SK-N-SH treated with all-trans-retinoic acid at 6 μM for 48 hours (cell line): Measurements from ENCODE around the gene COBLL1.

ENCODE experiments used
- ATAC-seq: fragments of 200-7000 bp; cut with Tn5 transposase; 3 replicates; pipeline ENCODE4 v1.9.1; 2020; ENCODE audit warnings: mild to moderate bottlenecking, moderate library complexity
- ARNTL ChIP-seq: fragments of 450-650 bp; formaldehyde crosslinking; IDR thresholded peaks from 2 replicates; pipeline ENCODE4 v1.5.0; 2020; ENCODE audit warnings: low read depth, mild to moderate bottlenecking, moderate library complexity, borderline replicate concordance
- CREB5 ChIP-seq: fragments of 250-450 bp; sonication (Bioruptor Pico); IDR thresholded peaks from 2 replicates; pipeline ENCODE4 v1.5.1; 2020; ENCODE audit warnings: low read depth, mild to moderate bottlenecking, moderate library complexity
- CSDC2 ChIP-seq: fragments of 250-450 bp; sonication (Bioruptor Pico); IDR thresholded peaks from 2 replicates; pipeline ENCODE4 v1.5.0; 2020; ENCODE audit warnings: mild to moderate bottlenecking, moderate library complexity
- CSRNP3 ChIP-seq: fragments of 250-450 bp; sonication (Bioruptor Pico); IDR thresholded peaks from 2 replicates; pipeline ENCODE4 v1.5.1; 2021; ENCODE audit warnings: mild to moderate bottlenecking, moderate library complexity
- ESRRG ChIP-seq: fragments of 250-450 bp; sonication (Bioruptor Pico); IDR thresholded peaks from 2 replicates; pipeline ENCODE4 v1.6.1; 2021; ENCODE audit warnings: mild to moderate bottlenecking
- GLIS3 ChIP-seq: fragments of 250-450 bp; sonication (Bioruptor Pico); IDR thresholded peaks from 2 replicates; pipeline ENCODE4 v1.5.0; 2020; ENCODE audit warnings: mild to moderate bottlenecking, moderate library complexity
- ISL1 ChIP-seq: fragments of 250-450 bp; sonication (Bioruptor Pico); IDR thresholded peaks from 2 replicates; pipeline ENCODE4 v2.1.2; 2022; ENCODE audit warnings: mild to moderate bottlenecking, moderate library complexity
- PATZ1 ChIP-seq: fragments of 250-450 bp; sonication (Bioruptor Pico); IDR thresholded peaks from 2 replicates; pipeline ENCODE4 v1.8.0; 2020; ENCODE audit warnings: mild to moderate bottlenecking, moderate library complexity, borderline replicate concordance
- PPARA ChIP-seq: fragments of 250-450 bp; sonication (Bioruptor Pico); IDR thresholded peaks from 2 replicates; pipeline ENCODE4 v1.5.0; 2020; ENCODE audit warnings: mild to moderate bottlenecking, borderline replicate concordance
- RARB ChIP-seq: fragments of 250-450 bp; sonication (Bioruptor Pico); IDR thresholded peaks from 2 replicates; pipeline ENCODE4 v1.8.0; 2021; ENCODE audit warnings: mild to moderate bottlenecking, moderate library complexity
- SNAI2 ChIP-seq: fragments of 250-450 bp; sonication (Bioruptor Pico); IDR thresholded peaks from 2 replicates; pipeline ENCODE4 v1.5.0; 2020; ENCODE audit warnings: mild to moderate bottlenecking, moderate library complexity
- TCF4 ChIP-seq: fragments of 250-450 bp; sonication (Bioruptor Pico); IDR thresholded peaks from 2 replicates; pipeline ENCODE4 v1.8.0; 2021; ENCODE audit warnings: mild to moderate bottlenecking, moderate library complexity, borderline replicate concordance
- TOX ChIP-seq: fragments of 250-450 bp; sonication (Bioruptor Pico); IDR thresholded peaks from 2 replicates; pipeline ENCODE4 v1.8.0; 2021; ENCODE audit warnings: mild to moderate bottlenecking, moderate library complexity, borderline replicate concordance
- ZC3H10 ChIP-seq: fragments of 250-450 bp; sonication (Bioruptor Pico); IDR thresholded peaks from 2 replicates; pipeline ENCODE4 v1.5.1; 2021; ENCODE audit warnings: mild to moderate bottlenecking, moderate library complexity
- ZFP3 ChIP-seq: fragments of 250-450 bp; sonication (Bioruptor Pico); IDR thresholded peaks from 2 replicates; pipeline ENCODE4 v1.5.0; 2020; ENCODE audit warnings: mild to moderate bottlenecking, moderate library complexity
- ZFP30 ChIP-seq: fragments of 450-650 bp; formaldehyde crosslinking; IDR thresholded peaks from 2 replicates; pipeline ENCODE4 v1.5.0; 2022; ENCODE audit warnings: mild to moderate bottlenecking, moderate library complexity
- ZNF565 ChIP-seq: fragments of 450-650 bp; formaldehyde crosslinking; conservative IDR thresholded peaks from 2 replicates; pipeline ENCODE4 v1.5.0; 2020; ENCODE audit warnings: low read depth, mild to moderate bottlenecking, moderate library complexity
- ZNF70 ChIP-seq: fragments of 450-650 bp; formaldehyde crosslinking; IDR thresholded peaks from 2 replicates; pipeline ENCODE4 v1.5.0; 2020; ENCODE audit warnings: mild to moderate bottlenecking, moderate library complexity
- ZNF8 ChIP-seq: fragments of 450-650 bp; formaldehyde crosslinking; IDR thresholded peaks from 2 replicates; pipeline ENCODE4 v1.5.0; 2020; ENCODE audit warnings: mild to moderate bottlenecking, moderate library complexity
- TF ChIP-seq, protein P1 (sequence below): fragments of 250-450 bp; sonication (Bioruptor Pico); IDR thresholded peaks from 2 replicates; pipeline ENCODE4 v1.5.0; 2020; ENCODE audit warnings: mild to moderate bottlenecking, moderate library complexity
- TF ChIP-seq, protein P2 (sequence below): fragments of 250-450 bp; sonication (Bioruptor Pico); IDR thresholded peaks from 2 replicates; pipeline ENCODE4 v1.8.0; 2021; ENCODE audit warnings: low read depth, mild to moderate bottlenecking, moderate library complexity, borderline replicate concordance

The COBLL1 gene

DNA sequence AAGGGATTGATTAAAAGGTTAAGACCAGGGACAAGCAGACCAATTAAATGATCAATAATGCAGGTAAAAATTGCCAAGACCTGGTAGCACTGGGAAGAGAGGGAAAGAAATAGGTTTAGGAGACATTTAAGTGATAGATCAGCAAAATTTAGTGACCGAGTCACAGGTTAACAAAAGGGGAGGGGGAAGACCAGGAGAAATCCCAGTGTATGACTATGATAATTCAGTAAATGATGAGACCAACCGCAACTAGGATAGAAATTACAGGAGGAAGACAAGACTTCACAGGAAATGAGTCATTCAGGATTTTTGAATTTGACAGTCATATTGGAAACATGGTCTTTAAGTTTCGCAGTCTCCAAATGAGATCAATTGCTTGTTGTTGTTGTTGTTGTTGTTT is 62.9 kb downstream of the COBLL1 start (continued):
- no peak for TF ChIP-seq PATZ1 (CRISPR knock-in tag)
- no peak for TF ChIP-seq ZFP3
- no peak for TF ChIP-seq TCF4
- no peak for TF ChIP-seq SNAI2 (CRISPR knock-in tag)
- TF ChIP-seq ZNF70 = no peak
- no peak for TF ChIP-seq ZNF565 (CRISPR knock-in tag)
- no peak for TF ChIP-seq CSDC2 (CRISPR knock-in tag)
- TF ChIP-seq ZC3H10 (CRISPR knock-in tag) = no peak
- no peak for TF ChIP-seq ZFP30

GRCh38 chr2:164777847-164778461 is 63.7 kb downstream of the COBLL1 start:
- ATAC-seq = no peak; the same call in 2 of the 3 replicates
- TF ChIP-seq ISL1 (CRISPR knock-in tag) (no peak), PATZ1 (CRISPR knock-in tag) (no peak), RARB (CRISPR knock-in tag) (no peak), CSDC2 (CRISPR knock-in tag) (no peak), ZNF8 (CRISPR knock-in tag) (no peak), ESRRG (CRISPR knock-in tag) (no peak)
- TF ChIP-seq, protein P1, sequence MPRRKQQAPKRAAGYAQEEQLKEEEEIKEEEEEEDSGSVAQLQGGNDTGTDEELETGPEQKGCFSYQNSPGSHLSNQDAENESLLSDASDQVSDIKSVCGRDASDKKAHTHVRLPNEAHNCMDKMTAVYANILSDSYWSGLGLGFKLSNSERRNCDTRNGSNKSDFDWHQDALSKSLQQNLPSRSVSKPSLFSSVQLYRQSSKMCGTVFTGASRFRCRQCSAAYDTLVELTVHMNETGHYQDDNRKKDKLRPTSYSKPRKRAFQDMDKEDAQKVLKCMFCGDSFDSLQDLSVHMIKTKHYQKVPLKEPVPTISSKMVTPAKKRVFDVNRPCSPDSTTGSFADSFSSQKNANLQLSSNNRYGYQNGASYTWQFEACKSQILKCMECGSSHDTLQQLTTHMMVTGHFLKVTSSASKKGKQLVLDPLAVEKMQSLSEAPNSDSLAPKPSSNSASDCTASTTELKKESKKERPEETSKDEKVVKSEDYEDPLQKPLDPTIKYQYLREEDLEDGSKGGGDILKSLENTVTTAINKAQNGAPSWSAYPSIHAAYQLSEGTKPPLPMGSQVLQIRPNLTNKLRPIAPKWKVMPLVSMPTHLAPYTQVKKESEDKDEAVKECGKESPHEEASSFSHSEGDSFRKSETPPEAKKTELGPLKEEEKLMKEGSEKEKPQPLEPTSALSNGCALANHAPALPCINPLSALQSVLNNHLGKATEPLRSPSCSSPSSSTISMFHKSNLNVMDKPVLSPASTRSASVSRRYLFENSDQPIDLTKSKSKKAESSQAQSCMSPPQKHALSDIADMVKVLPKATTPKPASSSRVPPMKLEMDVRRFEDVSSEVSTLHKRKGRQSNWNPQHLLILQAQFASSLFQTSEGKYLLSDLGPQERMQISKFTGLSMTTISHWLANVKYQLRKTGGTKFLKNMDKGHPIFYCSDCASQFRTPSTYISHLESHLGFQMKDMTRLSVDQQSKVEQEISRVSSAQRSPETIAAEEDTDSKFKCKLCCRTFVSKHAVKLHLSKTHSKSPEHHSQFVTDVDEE (CRISPR knock-in tag) = no peak

DNA sequence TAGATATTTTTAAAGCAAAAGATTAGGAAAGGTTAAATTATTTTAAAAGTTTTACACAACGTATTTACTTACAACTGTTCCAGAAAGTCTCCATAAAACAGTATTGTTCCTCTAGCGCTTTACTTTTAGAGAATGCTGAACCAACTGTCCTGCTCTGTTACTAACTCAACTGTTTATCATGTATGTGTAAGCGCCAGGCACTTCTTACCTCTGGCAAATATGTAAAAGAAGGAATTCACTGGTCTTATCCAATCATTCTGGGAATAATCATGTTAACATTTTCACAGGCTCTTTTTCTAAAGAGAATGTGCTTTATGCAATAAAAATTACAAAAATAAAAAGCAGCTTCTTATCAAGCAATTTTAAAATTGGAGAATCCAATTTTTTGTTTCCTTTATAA is 68.0 kb downstream of the COBLL1 start:
- ATAC-seq = no peak
- no peak for TF ChIP-seq ZFP30
- TF ChIP-seq GLIS3 (CRISPR knock-in tag) = no peak
- TF ChIP-seq CREB5 (CRISPR knock-in tag) = no peak
- TF ChIP-seq ZNF70 = no peak
- TF ChIP-seq, protein P2, sequence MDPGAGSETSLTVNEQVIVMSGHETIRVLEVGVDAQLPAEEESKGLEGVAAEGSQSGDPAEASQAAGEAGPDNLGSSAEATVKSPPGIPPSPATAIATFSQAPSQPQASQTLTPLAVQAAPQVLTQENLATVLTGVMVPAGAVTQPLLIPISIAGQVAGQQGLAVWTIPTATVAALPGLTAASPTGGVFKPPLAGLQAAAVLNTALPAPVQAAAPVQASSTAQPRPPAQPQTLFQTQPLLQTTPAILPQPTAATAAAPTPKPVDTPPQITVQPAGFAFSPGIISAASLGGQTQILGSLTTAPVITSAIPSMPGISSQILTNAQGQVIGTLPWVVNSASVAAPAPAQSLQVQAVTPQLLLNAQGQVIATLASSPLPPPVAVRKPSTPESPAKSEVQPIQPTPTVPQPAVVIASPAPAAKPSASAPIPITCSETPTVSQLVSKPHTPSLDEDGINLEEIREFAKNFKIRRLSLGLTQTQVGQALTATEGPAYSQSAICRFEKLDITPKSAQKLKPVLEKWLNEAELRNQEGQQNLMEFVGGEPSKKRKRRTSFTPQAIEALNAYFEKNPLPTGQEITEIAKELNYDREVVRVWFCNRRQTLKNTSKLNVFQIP (CRISPR knock-in tag) = no peak
- no peak for TF ChIP-seq ZNF8 (CRISPR knock-in tag)
- TF ChIP-seq CSRNP3 (CRISPR knock-in tag) = no peak
- no peak for TF ChIP-seq CSDC2 (CRISPR knock-in tag)
- no peak for TF ChIP-seq ZNF565 (CRISPR knock-in tag)
- TF ChIP-seq ZC3H10 (CRISPR knock-in tag) = no peak
- TF ChIP-seq TOX (CRISPR knock-in tag) = no peak
- TF ChIP-seq RARB (CRISPR knock-in tag) = no peak
- no peak for TF ChIP-seq ZFP3
- TF ChIP-seq TCF4 = no peak
- TF ChIP-seq SNAI2 (CRISPR knock-in tag) = no peak
- no peak for TF ChIP-seq ARNTL
- TF ChIP-seq, protein P1 (CRISPR knock-in tag) = no peak
- TF ChIP-seq ESRRG (CRISPR knock-in tag) = no peak
- no peak for TF ChIP-seq PPARA (CRISPR knock-in tag)
